Fibroblast of villous mesenchyme (primary cell): ENCODE results near the gene NME7. TPM values are rescaled to one million over a fixed set of nuclear protein-coding genes. Genes with fewer than 3 reads are reported as not detected.

Source experiments
- DNase-seq: peaks from one replicate; pipeline ENCODE4 v3.0.0-alpha.2; 2010; ENCODE audit warnings: low read depth
- H3K4me3 ChIP-seq: 2 replicates; pipeline ENCODE4 v1.5.1; 2011; ENCODE audit warnings: low read depth, mild to moderate bottlenecking, low read length
- total RNA-seq: library from RNA; depleted of rRNA; stranded (reverse); fragments of >200 nt; gene quantifications from 2 replicates; pipeline ENCODE4 v1.2.3, GENCODE V29; 2012
- TF ChIP-seq, protein P1 (sequence below): IDR thresholded peaks from 2 replicates; pipeline ENCODE4 v1.5.1; 2012; ENCODE audit warnings: low read depth, mild to moderate bottlenecking, low read length; ENCODE audit not compliant: insufficient read depth

NME7 gene
- total RNA-seq, 1 donor: 41.9 TPM

DNA sequence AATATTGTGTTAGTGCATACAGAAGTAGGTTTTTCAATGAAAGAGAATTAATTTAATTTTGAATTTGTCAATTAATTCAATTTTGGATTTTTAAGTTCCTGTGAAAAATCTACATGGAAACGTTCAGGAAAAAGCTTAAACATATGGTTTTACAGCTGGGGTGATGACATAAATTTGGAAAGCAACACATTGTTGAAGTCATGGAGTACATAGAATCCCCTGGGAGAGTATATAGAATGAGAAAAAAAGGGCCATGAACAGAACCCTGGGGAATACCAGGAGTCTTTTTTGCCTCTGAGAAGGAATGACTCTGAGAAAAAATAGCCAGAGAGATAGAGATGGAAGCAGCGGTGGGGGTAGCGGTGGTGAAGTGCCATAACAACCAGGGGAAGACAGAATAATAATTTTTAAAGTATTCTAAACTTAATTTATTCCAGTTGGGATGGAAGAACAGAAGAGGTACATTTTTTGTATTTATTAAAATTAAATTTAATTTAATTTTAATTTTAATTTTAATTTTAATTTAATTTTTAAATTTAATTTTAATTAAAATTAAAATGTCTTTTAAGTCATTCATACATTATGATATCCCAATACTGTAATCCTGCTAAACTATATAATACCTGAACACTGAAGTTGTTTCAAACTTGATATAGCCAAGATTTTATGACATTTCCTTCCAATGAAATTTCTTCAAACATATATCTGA lies 48.9 kb downstream of the NME7 start:
- DNase-seq: no peak
- H3K4me3 ChIP-seq: no peak overlapping the region
- TF ChIP-seq, protein P1, sequence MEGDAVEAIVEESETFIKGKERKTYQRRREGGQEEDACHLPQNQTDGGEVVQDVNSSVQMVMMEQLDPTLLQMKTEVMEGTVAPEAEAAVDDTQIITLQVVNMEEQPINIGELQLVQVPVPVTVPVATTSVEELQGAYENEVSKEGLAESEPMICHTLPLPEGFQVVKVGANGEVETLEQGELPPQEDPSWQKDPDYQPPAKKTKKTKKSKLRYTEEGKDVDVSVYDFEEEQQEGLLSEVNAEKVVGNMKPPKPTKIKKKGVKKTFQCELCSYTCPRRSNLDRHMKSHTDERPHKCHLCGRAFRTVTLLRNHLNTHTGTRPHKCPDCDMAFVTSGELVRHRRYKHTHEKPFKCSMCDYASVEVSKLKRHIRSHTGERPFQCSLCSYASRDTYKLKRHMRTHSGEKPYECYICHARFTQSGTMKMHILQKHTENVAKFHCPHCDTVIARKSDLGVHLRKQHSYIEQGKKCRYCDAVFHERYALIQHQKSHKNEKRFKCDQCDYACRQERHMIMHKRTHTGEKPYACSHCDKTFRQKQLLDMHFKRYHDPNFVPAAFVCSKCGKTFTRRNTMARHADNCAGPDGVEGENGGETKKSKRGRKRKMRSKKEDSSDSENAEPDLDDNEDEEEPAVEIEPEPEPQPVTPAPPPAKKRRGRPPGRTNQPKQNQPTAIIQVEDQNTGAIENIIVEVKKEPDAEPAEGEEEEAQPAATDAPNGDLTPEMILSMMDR: no peak

DNA sequence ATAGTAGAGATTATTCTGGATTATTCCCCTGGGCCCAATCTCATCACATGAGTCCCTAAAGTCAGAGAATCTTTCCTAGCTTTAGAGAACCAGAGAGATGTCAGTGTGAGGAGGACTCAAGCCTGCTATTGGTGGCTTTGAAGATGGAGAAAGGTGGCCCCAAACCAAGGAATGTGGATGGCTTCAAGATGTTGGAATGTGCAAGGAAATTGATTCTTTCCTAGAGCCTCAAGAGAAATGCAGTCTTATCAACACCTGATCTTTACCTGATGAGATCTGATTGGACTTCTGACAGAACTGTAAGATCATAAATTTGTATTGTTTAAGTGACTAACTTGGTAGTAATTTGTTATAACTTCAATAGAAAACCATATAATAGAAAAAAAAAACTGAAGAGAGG lies 51.0 kb downstream of the NME7 start:
- H3K4me3 ChIP-seq: no peak overlapping the region
- no peak for DNase-seq
- TF ChIP-seq, protein P1: no peak

DNA sequence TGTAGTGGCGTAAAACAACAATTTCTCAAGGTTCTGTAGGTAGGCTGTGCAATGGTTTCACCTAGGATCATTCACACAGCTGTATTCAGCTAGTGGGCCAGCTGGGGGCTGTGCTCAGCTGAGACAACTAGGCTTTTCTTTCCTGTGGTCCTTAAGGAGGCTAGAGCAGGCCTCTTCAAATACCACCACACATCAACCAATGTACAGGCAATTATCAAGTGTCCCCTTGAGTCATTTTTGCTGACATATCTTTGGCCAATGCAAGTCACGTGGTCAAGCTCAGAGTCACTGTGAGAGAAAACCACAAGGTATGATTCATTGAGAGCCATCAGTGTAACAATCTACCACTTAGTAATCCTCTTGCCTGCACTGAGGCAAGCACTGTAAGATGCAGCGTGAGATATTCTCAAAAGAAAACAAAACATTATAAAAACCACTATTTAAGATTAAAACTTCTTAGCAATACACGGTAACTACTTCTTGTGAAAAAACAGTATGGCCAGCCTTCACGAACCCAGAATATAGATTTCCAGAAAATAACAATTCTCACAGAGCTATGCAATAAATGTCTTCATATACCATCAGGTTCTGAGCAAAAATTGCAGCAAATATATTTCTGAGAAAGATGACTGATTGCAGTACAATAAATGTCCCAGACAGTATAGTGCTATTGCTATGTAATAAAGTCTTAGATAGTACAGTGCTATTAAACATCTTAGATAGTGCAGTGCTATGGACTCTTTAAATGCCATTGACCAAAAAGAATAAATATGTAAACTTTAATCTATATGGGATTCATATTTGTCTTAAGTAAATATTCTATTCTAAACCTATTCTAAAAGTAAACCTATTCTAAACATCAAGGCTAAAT lies 55.3 kb downstream of the NME7 start:
- TF ChIP-seq, protein P1: no peak
- H3K4me3 ChIP-seq: no peak overlapping the region

DNA sequence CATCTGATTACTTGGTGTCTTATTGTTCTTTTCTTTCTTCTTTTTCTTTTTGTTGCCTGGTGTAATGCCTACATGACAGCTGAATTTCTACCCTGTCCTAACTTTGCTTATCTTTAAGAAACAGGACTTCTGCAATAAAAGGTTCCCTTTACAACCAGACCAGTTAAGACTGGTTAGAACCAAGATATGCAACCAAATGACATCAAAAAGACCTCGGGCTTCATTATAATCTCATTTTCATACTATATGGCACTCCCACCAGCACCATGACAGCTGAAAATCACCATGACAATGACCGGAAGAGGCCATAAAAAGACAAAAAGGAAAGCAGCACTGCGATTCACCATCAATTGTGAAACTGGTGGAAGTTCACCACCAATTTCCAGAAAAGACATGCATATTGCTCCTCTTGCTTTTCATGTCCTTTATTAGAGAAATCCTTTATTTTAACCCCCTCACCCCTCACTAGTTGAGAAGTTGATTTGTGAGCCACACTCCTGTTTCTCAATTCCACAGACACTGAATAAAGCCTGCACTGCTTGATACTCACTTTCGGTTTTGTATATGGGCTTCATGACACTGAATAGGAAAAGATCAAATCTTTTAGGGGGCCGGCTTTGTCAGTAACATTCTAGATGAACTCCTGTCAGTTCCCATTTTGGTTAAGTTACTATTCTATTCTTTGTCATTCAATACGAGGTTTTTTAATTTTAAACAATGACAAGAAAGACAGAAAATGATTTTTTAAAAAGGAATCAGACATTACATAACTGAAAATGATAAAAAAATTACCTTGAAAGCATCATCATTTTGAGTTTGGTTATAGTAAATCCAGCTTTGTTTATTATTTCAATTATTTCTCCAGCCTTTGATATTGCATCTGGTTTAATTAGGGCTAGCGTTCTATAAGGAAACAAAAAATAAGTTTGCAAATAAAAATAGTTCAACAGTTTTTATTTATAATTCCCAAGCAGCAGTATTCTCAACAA lies 58.1 kb downstream of the NME7 start:
- TF ChIP-seq, protein P1: no peak
- no peak overlapping the region for H3K4me3 ChIP-seq
- no peak for DNase-seq

More for the DNA sequence above, 55.3 kb downstream of the NME7 start:
- peak; percentile 93 for DNase-seq

DNA sequence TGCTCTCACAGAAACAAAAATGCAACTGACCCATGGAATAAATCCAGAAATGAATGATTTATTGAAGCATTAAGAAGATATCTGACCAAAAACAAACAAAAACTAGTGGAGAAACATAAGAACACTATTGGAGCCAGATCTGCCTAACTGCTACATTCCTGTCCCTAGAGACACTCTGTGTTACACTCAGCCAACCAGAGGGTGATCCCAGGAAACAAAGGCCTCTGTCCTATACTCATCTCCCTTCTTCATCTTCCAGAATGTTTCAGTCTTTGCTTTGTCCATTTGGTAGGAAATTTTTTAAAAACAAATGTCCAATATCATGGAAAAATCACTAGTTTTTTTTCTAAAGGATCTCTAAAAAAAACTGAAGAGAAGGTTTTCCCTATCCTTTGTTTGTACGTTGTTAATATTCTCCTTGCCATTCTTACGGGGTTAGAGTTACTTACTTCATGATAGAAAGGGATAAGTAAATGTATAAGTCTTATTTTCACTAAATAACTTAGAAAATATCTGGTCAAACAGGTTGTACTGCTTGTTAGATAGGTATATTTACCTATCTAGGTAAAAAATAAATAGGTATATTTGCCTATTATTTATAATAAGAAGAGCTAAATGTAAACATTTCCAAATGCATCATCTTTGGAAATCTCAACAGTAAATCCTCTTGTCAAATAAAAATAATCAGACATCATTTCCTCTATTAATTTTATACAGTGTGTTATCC lies 59.1 kb downstream of the NME7 start:
- no peak for DNase-seq
- H3K4me3 ChIP-seq: no peak overlapping the region
- TF ChIP-seq, protein P1: no peak

DNA sequence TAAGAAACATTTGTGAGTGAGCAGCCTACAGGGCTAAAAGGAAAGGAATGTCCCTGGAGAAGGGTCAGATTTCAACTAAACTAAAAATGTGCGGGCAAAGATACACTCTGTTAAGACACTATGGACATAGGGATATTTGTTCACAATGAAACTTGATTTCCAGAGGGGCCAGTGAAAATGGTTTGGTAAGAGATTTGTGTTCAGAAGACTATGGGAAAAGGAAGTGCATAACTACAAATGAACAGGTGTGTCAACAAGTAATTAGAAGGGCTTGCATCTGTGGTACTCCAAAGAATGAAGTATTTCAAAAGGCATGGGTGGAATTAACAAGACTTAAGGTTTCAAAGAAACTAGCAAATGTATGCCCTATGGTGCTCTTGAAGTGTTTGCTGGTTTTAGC lies 60.4 kb downstream of the NME7 start:
- TF ChIP-seq, protein P1: no peak
- DNase-seq: no peak
- no peak overlapping the region for H3K4me3 ChIP-seq
